ENCODE data around the gene TMCC3.
"Not testable (repeated sequence)": the region's sequence is repeated elsewhere in the genome, so short reads cannot be mapped to it uniquely, and the experiment has no call there.

TMCC3 gene, protein sequence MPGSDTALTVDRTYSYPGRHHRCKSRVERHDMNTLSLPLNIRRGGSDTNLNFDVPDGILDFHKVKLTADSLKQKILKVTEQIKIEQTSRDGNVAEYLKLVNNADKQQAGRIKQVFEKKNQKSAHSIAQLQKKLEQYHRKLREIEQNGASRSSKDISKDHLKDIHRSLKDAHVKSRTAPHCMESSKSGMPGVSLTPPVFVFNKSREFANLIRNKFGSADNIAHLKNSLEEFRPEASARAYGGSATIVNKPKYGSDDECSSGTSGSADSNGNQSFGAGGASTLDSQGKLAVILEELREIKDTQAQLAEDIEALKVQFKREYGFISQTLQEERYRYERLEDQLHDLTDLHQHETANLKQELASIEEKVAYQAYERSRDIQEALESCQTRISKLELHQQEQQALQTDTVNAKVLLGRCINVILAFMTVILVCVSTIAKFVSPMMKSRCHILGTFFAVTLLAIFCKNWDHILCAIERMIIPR

DNA sequence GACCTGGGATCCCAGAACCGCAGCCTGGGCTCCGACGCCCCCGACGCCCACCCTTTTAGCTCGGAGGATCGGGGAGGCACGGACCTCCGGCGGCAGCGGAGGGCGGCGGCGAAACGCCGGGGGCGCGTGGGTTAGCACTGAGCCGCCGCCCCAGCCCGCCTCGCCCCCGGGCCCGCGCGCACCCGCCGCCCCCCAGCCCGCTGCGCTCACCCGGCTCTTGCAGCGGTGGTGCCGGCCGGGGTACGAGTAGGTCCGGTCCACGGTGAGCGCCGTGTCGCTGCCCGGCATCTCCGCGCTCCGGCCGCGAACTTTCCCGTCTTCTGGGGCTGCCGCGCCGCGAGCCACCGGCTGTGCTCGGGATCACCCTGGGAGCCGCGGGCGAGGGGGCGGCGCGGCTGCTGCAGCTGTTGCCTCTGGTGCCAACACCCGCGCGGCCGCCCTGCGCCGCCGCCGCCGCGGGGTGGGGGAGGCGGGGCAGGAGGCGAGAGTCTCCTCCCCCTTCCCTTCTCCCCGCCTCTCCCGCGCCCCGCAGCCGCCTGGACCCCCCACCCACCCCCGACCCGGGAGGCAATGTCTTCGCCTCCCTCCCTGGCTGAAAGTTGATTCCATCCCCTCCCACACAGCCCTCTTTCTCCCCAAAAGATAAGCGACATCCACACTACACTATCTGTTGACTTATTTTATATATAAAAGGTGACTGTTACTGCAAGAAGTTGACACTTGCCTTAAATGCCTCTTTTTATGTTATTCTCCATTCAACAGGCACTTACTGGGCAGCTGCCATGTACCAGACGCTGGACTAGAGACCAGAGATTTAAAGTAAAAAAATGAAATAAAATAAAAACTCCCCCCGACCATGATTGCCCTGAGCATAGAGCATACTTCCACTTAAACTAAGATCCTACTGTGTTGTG, at the start of gene TMCC3:
TMCC3 (minus strand) TSS at position 415 of the 914 bp plus-strand sequence; CDS start at position 288, 127 bp downstream.
- DNase-seq = no peak

DNA sequence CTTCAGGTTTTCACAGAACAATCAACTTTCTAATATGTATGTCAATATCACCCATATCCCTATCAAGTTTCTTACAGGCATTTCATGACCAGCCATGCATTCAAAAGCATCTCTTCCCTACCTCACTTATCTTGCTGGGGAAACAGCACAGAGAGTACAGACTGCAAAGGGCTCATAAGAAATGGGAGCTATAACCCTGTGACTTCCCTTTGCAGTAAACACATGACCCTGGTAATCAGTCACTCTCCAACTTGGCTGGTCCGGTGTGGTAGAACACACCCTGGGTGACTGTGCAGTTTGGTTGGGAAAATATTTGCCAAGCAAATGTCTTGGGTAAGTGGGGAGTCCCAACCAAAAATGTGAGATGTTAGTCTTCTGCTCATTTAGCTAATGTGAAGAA, 49.4 kb upstream of the TMCC3 start:
- DNase-seq = no peak

- no peak for DNase-seq
Observed at GRCh38 chr12:94698578-94698977, 48.2 kb upstream of the TMCC3 start.

DNA sequence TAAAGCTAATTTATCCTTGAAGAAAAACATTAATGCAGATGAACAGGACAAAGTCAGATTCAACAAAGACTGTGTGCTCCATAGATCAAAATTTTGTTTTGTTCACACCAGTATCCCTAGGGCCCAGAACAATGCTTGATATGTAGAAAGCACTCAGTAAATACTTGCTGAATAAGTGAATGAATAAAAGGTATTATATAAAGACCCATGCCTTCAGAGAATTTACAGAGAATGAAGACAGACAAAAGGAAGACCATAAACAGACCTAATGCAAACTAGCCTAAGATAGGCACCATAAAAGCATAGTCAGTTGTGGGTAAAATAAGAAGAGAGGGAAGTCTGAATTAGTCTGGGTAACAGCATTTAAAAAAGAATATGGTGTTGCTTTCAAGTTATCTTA, 47.3 kb upstream of the TMCC3 start:
- DNase-seq = no peak

- no peak for DNase-seq
Observed at GRCh38 chr12:94694732-94695131, 44.4 kb upstream of the TMCC3 start.

GRCh38 chr12:94692826-94693225, 42.5 kb upstream of the TMCC3 start:
- DNase-seq = not testable (repeated sequence)

- DNase-seq = no peak
Observed at GRCh38 chr12:94690198-94690771, 39.9 kb upstream of the TMCC3 start.

- DNase-seq = no peak
Observed at GRCh38 chr12:94689646-94690036, 39.3 kb upstream of the TMCC3 start.

GRCh38 chr12:94689002-94689645, 38.8 kb upstream of the TMCC3 start:
- DNase-seq = no peak

- DNase-seq = no peak
Observed at GRCh38 chr12:94687891-94688290, 37.5 kb upstream of the TMCC3 start.

DNA sequence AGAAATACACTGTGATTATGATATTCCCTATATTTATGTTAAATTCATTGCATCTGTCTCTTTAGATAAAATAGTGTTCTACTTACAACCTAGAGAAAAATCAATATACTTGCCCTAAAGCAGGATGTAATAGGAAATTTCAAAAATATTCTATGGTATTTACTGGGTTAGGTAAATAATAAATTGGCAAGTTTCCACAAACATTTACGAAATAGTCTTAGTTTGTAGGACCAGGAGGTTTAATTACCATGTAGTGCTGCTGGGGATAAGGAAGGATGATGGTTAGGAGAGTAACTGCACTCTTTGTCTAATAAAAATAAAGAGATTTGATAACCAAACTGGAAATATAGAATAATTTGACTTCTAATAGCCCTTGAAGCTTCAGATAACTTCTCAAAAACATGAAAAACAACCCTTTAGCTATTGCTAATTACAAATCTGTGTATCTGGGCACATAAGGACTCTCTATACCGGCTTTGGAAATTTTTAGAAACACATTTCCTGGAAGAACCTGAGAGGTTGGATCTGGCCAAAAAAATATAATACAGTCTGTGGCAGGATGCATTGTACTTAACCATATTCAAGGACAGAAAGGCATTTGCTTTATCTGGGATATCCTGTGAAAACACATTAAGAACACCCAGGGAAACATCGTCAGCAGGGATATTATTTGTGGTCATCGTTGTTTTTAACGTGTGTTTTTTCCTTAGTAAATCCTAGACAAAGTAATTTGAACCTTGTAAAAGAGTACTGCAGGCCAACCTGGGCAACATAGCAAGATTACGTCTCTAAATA, 36.7 kb upstream of the TMCC3 start:
- no peak for DNase-seq

- DNase-seq = no peak
Observed at GRCh38 chr12:94684416-94685142, 34.2 kb upstream of the TMCC3 start.

- no peak for DNase-seq
Observed at GRCh38 chr12:94679554-94680195, 29.3 kb upstream of the TMCC3 start.

DNA sequence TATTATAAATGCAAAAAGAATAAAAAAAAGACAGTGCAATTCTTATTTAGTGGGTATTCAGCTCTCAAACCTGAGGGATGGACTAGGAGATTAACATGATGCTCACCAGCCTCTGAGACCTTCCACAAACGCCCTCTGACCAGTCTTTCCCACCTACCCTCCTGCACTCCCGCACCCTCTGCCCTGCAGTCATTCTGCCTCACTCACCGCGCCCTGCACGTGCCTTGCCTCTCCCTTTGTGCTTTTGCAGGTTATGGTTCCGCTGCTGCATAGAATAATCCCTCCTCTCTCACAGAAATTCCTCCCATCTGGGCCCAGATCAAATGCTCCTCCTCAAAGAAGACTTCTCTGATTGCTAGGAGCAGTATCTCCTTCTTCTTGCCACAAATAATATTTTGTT, 28.5 kb upstream of the TMCC3 start:
- no peak for DNase-seq

GRCh38 chr12:94678379-94678778, 28.0 kb upstream of the TMCC3 start:
- no peak for DNase-seq

- no peak for DNase-seq
Observed at GRCh38 chr12:94677778-94678177, 27.4 kb upstream of the TMCC3 start.

- no peak for DNase-seq
Observed at GRCh38 chr12:94676922-94677321, 26.6 kb upstream of the TMCC3 start.

DNA sequence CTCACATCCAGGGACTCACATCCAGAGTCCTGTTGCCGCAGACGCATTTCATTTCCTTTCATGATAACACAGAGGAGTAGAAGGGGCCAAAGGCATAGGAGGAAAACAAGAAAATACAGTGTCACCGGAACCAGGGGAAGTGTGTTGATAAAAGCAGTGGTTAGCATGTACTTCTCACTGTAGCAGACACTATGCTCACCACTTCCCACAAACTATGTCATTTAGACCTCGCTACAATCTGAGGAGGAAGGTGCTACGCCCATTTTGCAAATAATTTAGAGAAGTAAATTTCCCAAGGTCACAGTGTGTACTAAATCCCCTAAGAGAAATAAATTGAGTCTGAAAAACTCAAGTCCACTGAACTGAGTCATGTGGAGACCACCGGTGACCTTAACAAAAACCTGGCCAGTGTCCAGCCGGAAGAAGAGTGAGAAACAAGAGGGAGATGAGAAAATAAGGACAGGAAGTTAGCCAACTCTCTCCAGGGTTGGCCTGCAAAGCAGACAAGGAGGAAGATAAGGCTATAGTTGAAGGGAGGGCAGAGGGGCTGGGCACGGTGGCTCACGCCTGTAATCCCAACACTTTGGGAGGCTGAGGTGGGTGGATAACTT, 25.8 kb upstream of the TMCC3 start:
- no peak for DNase-seq

DNA sequence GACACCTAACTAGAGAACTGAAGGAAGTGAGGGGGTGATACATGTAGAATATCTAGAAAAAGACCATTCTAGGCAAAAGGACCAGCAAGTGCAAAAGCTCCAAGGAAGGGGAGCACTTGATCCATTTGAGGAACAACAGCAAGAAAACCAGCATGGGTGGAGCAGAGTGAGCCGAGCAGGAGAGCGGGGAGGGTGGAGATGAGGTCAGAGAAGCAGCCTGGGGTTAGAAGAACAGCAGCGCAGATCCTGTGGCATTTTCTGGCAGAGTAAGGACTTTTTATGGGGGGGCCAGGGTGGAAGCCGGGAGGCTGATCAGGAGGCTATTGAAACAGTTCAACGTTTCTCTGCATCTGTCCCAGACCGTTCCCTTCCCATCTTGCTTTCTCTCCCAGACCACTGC, 24.5 kb upstream of the TMCC3 start:
- no peak for DNase-seq

DNA sequence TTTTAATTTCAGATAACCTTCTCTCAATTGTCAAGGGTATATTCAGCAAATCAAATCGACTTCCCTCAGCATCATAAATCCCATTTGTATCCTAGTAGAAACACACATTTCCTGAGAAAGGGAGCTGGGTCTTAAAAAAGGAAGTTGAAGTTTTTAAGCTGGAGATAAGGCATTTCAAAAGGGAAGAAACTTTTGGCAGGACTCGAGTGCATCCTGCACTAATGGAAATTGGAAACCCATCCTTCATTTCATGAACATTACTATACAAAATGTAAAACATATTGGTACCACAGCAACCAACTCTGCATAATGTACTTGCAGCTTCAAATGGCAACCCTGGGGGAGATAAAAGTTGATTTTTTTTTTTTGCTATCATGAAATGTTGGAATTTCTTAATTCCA, 23.7 kb upstream of the TMCC3 start:
- no peak for DNase-seq

Data from activated CD4-positive, CD25-positive, alpha-beta regulatory T cell treated with anti-CD3 and anti-CD28 coated beads, Interleukin-2, amount 50 U/mL, for 72 hours (primary cell).